K562 (cell line): ENCODE results near the gene MYLK2. TPM values are rescaled to one million over a fixed set of nuclear protein-coding genes. Genes with fewer than 3 reads are reported as not detected.

Source experiments
- ATAC-seq: fragments of 200-7000 bp; cut with Tn5 transposase; 3 replicates; pipeline ENCODE4 v1.9.1; 2020; ENCODE audit warnings: moderate library complexity
- BruUV-seq: library from RNA; stranded (reverse); fragments of 400-500 nt; replicated peaks from 2 replicates; lab custom pipeline; 2021; lab: Mats Ljungman, UMichigan
- CTCF ChIA-PET: fragments of 300-600 bp; formaldehyde crosslinking; extraction: SDS; loops from one replicate; lab custom pipeline; 2021; ENCODE audit warnings: low intra/inter-chr PET ratio; lab: Yijun Ruan, JAX
- POLR2A ChIA-PET: fragments of 300-600, 350-650 bp; sonication (Branson Sonifier 250); formaldehyde crosslinking; extraction: SDS; loops from one replicate; lab custom pipeline; 2021; ENCODE audit warnings: antibody characterized with exemption, inconsistent platforms; lab: Yijun Ruan, JAX
- DNase-seq, 4 experiments: peaks; one replicate each; pipeline versions ENCODE4 v3.0.0 to v3.0.0-alpha.2; 2011 to 2018; ENCODE audit warnings: low spot score in 3 of 4, mixed read lengths in 3 of 4; ENCODE audit errors: extremely low read depth in 1 of 4
- FAIRE-seq: peaks from 2 replicates; lab custom pipeline; 2011; peaks lifted over from hg19 to GRCh38; lab: Jason Lieb, UNC
- H2AFZ ChIP-seq: 2 replicates; pipeline ENCODE4 v1.6.0; 2011; ENCODE audit warnings: low read depth, low read length, control low read depth, inconsistent platforms
- H3K27ac ChIP-seq: fragments of 200-600 bp; 3 replicates; pipeline ENCODE4 v1.8.0; 2011; ENCODE audit warnings: low read depth, mild to moderate bottlenecking, control low read depth, inconsistent platforms, low read length, moderate library complexity, mixed read lengths; ENCODE audit errors: extremely low read depth
- H3K27me3 ChIP-seq, 2 experiments: fragments of 300-600 bp in 1 of 2; 2 replicates in 1 of 2; 3 replicates in 1 of 2; pipeline versions ENCODE4 v1.6.0 to v1.8.0; 2011; ENCODE audit warnings: inconsistent platforms in 2 of 2, low read length in 2 of 2, mild to moderate bottlenecking in 1 of 2, mixed read lengths in 1 of 2, moderate library complexity in 1 of 2; ENCODE audit not compliant: control insufficient read depth in 2 of 2, insufficient read depth in 2 of 2
- H3K36me3 ChIP-seq: fragments of 300-600 bp; 3 replicates; pipeline ENCODE4 v1.8.0; 2011; ENCODE audit warnings: mild to moderate bottlenecking, low read length, inconsistent platforms; ENCODE audit not compliant: control insufficient read depth, insufficient read depth
- H3K4me1 ChIP-seq, 2 experiments: fragments of 200-600 bp in 1 of 2; replicated peaks in 1 of 2; 2 replicates in 1 of 2; 3 replicates in 1 of 2; pipeline versions ENCODE4 v1.5.1 to v1.8.0; 2011; ENCODE audit warnings: inconsistent platforms in 2 of 2, low read length in 2 of 2, mild to moderate bottlenecking in 1 of 2, mixed read lengths in 1 of 2, moderate library complexity in 1 of 2; ENCODE audit not compliant: control insufficient read depth in 2 of 2, insufficient read depth in 2 of 2
- H3K4me2 ChIP-seq: 2 replicates; pipeline ENCODE4 v1.6.1; 2011; ENCODE audit warnings: low read length, control low read depth, inconsistent platforms, mixed read lengths; ENCODE audit not compliant: insufficient read depth
- H3K4me3 ChIP-seq: fragments of 200-600 bp; sonication (generic), shearing (Covaris generic); 2 replicates; pipeline ENCODE4 v1.5.1; 2016; ENCODE audit warnings: control low read depth, inconsistent platforms
- H3K79me2 ChIP-seq: fragments of 200-600 bp; 3 replicates; pipeline ENCODE4 v1.8.0; 2011; ENCODE audit warnings: low read length, inconsistent platforms; ENCODE audit not compliant: control insufficient read depth, insufficient read depth
- H3K9ac ChIP-seq, 2 experiments: 2 replicates each; pipeline versions ENCODE4 v1.6.0 to v1.6.1; 2011; ENCODE audit warnings: low read depth in 2 of 2, low read length in 2 of 2, control low read depth in 1 of 2, inconsistent platforms in 1 of 2, mild to moderate bottlenecking in 1 of 2, mixed read lengths in 1 of 2; ENCODE audit not compliant: insufficient read depth in 1 of 2
- H3K9me1 ChIP-seq: one replicate; pipeline ENCODE4 v1.6.0; 2011; ENCODE audit warnings: inconsistent platforms, mild to moderate bottlenecking, low read length, moderate library complexity; ENCODE audit not compliant: control insufficient read depth, insufficient read depth
- H3K9me3 ChIP-seq: replicated peaks from 2 replicates; pipeline ENCODE4 v1.5.1; 2011; ENCODE audit warnings: low read depth, low read length, inconsistent platforms; ENCODE audit not compliant: control insufficient read depth, insufficient read depth
- H4K20me1 ChIP-seq: replicated peaks from 2 replicates; pipeline ENCODE4 v1.6.1; 2011; ENCODE audit warnings: low read length, inconsistent platforms, mixed read lengths; ENCODE audit not compliant: control insufficient read depth, insufficient read depth
- BRF1 ChIP-seq: IDR thresholded peaks from 3 replicates; pipeline ENCODE4 v1.6.1; 2011; ENCODE audit warnings: borderline replicate concordance, mild to moderate bottlenecking; ENCODE audit not compliant: insufficient read length; ENCODE audit errors: extremely low read depth
- E2F3 ChIP-seq: fragments of 250-450 bp; sonication (Bioruptor Pico); IDR thresholded peaks from 2 replicates; pipeline ENCODE4 v1.4.0; 2020; ENCODE audit warnings: mild to moderate bottlenecking
- FOSL1 ChIP-seq: fragments of 200-800 bp; sonication (Bioruptor generic); conservative IDR thresholded peaks from 2 replicates; pipeline ENCODE4 v1.6.1; 2016; ENCODE audit warnings: missing genetic modification characterization, missing compliant biosample characterization
- GABPB1 ChIP-seq: sonication (generic); formaldehyde crosslinking; IDR thresholded peaks from 2 replicates; pipeline ENCODE4 v1.8.0; 2022; ENCODE audit warnings: mild to moderate bottlenecking, missing genetic modification reagents
- HINFP ChIP-seq: fragments of 450-650 bp; conservative IDR thresholded peaks from 2 replicates; pipeline ENCODE4 v1.6.1; 2016; ENCODE audit warnings: missing genetic modification characterization, low read depth, mild to moderate bottlenecking, control low read depth, missing compliant biosample characterization
- JUND ChIP-seq, 2 experiments: IDR thresholded peaks; 2 replicates in 1 of 2; 3 replicates in 1 of 2; pipeline ENCODE4 v1.6.1; 2011; ENCODE audit warnings: borderline replicate concordance in 2 of 2, low read depth in 2 of 2, low read length in 2 of 2, improper control_type of control experiment in 1 of 2, missing biosample characterization in 1 of 2, missing genetic modification characterization in 1 of 2, missing genetic modification reagents in 1 of 2
- KLF13 ChIP-seq: fragments of 450-650 bp; IDR thresholded peaks from 2 replicates; pipeline ENCODE4 v1.6.1; 2016; ENCODE audit warnings: missing genetic modification characterization, low read depth, mild to moderate bottlenecking, missing compliant biosample characterization, moderate library complexity, borderline replicate concordance
- MBD2 ChIP-seq: sonication (generic); IDR thresholded peaks from 2 replicates; pipeline ENCODE4 v1.6.1; 2016; ENCODE audit warnings: low read depth, borderline replicate concordance
- MEIS2 ChIP-seq: fragments of 450-650 bp; IDR thresholded peaks from 2 replicates; pipeline ENCODE4 v1.6.1; 2014; ENCODE audit warnings: mild to moderate bottlenecking; ENCODE audit not compliant: partially characterized antibody
- NFRKB ChIP-seq: fragments of 450-650 bp; IDR thresholded peaks from 2 replicates; pipeline ENCODE4 v1.6.1; 2016; ENCODE audit warnings: low read depth
- PBX2 ChIP-seq, 2 experiments: IDR thresholded peaks in 1 of 2; conservative IDR thresholded peaks in 1 of 2; 2 replicates each; pipeline ENCODE4 v1.6.1; 2016; ENCODE audit warnings: low read depth in 2 of 2, mild to moderate bottlenecking in 1 of 2, missing compliant biosample characterization in 1 of 2, missing genetic modification characterization in 1 of 2, moderate library complexity in 1 of 2
- RBBP5 ChIP-seq: fragments of 200-600 bp; sonication (generic); IDR thresholded peaks from 2 replicates; pipeline ENCODE4 v1.6.1; 2012; ENCODE audit warnings: borderline replicate concordance, mild to moderate bottlenecking, low read length, control low read depth, inconsistent platforms; ENCODE audit not compliant: insufficient read depth, poor library complexity, severe bottlenecking
- ZNF197 ChIP-seq: fragments of 200-800 bp; sonication (Bioruptor generic); IDR thresholded peaks from 2 replicates; pipeline ENCODE4 v1.6.1; 2016; ENCODE audit warnings: low read depth, missing genetic modification characterization, missing compliant biosample characterization
- WGBS: fragments of 100-300 bp; shearing (Covaris generic); methylation state at CpG from one replicate; pipeline ENCODE4 v1.1.6; 2016; ENCODE audit warnings: low coverage, mixed read lengths; ENCODE audit not compliant: insufficient coverage; ENCODE audit errors: missing lambda C conversion rate; 5-methylcytosine and 5-hydroxymethylcytosine counted together
- in situ Hi-C: fragments of 300-500 bp; cut with MboI; formaldehyde crosslinking; loops from 4 replicates; pipeline ENCODE4 v1.15.0; 2018; ENCODE audit warnings: inconsistent platforms, mixed read lengths
- intact Hi-C: fragments of 100-400 bp; cut with micrococcal nuclease; formaldehyde crosslinking; loops from 2 replicates; pipeline ENCODE4 v1.14.2; 2022
- polyA plus RNA-seq, 8 experiments: library from polyadenylated mRNA; depleted of rRNA in 4 of 8; stranded (reverse) in 5 of 8; unstranded in 3 of 8; fragments of >200 nt; fragmentation: Nextera tagmentation in 2 of 8; fragmentation: Illumina TruSeq in 1 of 8; extraction: Ambion mirVana in 2 of 8; extraction: Trizol in 1 of 8; gene quantifications; 2 replicates each; pipeline versions ENCODE4 v1.2.1 to v1.2.3, GENCODE V29; 2011 to 2014; ENCODE audit warnings: inconsistent platforms in 1 of 8, missing spikeins in 1 of 8
- total RNA-seq, 7 experiments: library from RNA; depleted of rRNA in 6 of 7; stranded (reverse); fragments of >200 nt in 6 of 7; fragmentation: Illumina TruSeq in 2 of 7; extraction: Trizol in 2 of 7; gene quantifications; 2 replicates each; pipeline versions ENCODE4 v1.2.1 to v1.2.3, GENCODE V29; 2011 to 2021; ENCODE audit warnings: low replicate concordance in 1 of 7

The MYLK2 gene
- total and polyA plus RNA-seq, 9 of the 15 experiments (the other 6 are each of a cell fraction or from before 2014, with no cell fraction given), result 0.07 to 0.53 (median 0.18) TPM; not detected in 2

GRCh38 chr20:31848088-31848999 lies 29.2 kb downstream of the MYLK2 start:
- H3K9me1 ChIP-seq, result no peaks in the 10 kb centered on the region
- H3K9me3 ChIP-seq, result no peaks in the 10 kb centered on the region
- H3K36me3 ChIP-seq, result no peaks in the 10 kb centered on the region
- no peaks in the 10 kb centered on the region for H3K79me2 ChIP-seq
- peaks cover 0 to 35% of the 10 kb centered on the region in 2 experiments; a peak in 3 of 5 replicates for H3K4me1 ChIP-seq
- ATAC-seq (no peak), FAIRE-seq (no peak), DNase-seq (peak in 1 of 4 experiments; percentile 24)
- WGBS, result 18% methylated on average over 30 of the region's 32 CpGs
- in situ Hi-C loops (loop anchor here (25.0 kb wide), 1 partner anchor 814 kb away; the partner anchor contains the start of gene C20orf203), intact Hi-C loops (no loop called here)
- H3K4me3 ChIP-seq, result no peak overlapping the region
- peaks cover 15% of the 10 kb centered on the region for H4K20me1 ChIP-seq
- no peak overlapping the region for H2AFZ ChIP-seq
- H3K9ac ChIP-seq, result no peak overlapping the region
- ChIA-PET POLR2A (no interaction called here), CTCF (interaction anchor here (2.6 kb wide), 1 partner anchor 25 kb away, joined by 18 read pairs; no protein-coding TSS in a partner anchor)
- no peak overlapping the region for H3K4me2 ChIP-seq
- no peak overlapping the region for H3K27ac ChIP-seq
- peaks cover 10 to 44% of the 10 kb centered on the region in 2 experiments; a peak in 4 of 5 replicates for H3K27me3 ChIP-seq
- BruUV-seq, result no TSS peak
- TF ChIP-seq KLF13, result no peak
- TF ChIP-seq PBX2 (CRISPR knock-in tag; IDR thresholded peaks at IDR 0.05; ENCODE audit: low read depth), result no peak
- no peak for TF ChIP-seq PBX2 (tag; conservative IDR thresholded peaks at IDR 0.05; ENCODE audit: low read depth)
- TF ChIP-seq ZNF197 (CRISPR knock-in tag), result no peak
- no peak for TF ChIP-seq HINFP
- TF ChIP-seq MEIS2, result no peak
- TF ChIP-seq FOSL1 (tag), result peak; percentile 63
- no peak for TF ChIP-seq NFRKB
- TF ChIP-seq BRF1, result no peak
- TF ChIP-seq JUND (IDR thresholded peaks at IDR 0.05; ENCODE audit: borderline replicate concordance, low read depth, low read length), result peak; percentile 66
- peak; percentile 57; the same call in 1 of the 3 replicates for TF ChIP-seq JUND (tag; IDR thresholded peaks at IDR 0.05; ENCODE audit: borderline replicate concordance, low read depth, low read length)
- no peak for TF ChIP-seq RBBP5
- TF ChIP-seq MBD2, result no peak
- TF ChIP-seq E2F3, result no peak
- no peak for TF ChIP-seq GABPB1
